HCT116 (cell line): ENCODE measurements around the gene CASP8. TPM values are rescaled to one million over a fixed set of nuclear protein-coding genes. Genes with fewer than 3 reads are reported as not detected.
A peak's percentile ranks its signal among the peaks of the same experiment; 100 is the strongest.

Source experiments
- ATAC-seq: fragments of 200-7000 bp; cut with Tn5 transposase; 2 replicates; pipeline ENCODE4 v1.9.1; 2020; ENCODE audit warnings: mild to moderate bottlenecking, moderate library complexity
- BruUV-seq: library from RNA; stranded (reverse); fragments of 400-500 nt; replicated peaks from 2 replicates; lab custom pipeline; 2021; lab: Mats Ljungman, UMichigan
- CTCF ChIA-PET: fragments of 300-600 bp; sonication (Branson Sonifier 250); formaldehyde crosslinking; loops from one replicate; lab custom pipeline; 2021; ENCODE audit warnings: antibody characterized with exemption; lab: Charles Lee
- POLR2A ChIA-PET: fragments of 300-600, 350-600 bp; sonication (Branson Sonifier 250); formaldehyde crosslinking; loops from one replicate; lab custom pipeline; 2021; ENCODE audit warnings: antibody characterized with exemption; lab: Charles Lee
- RAD21 ChIA-PET, 2 experiments: fragments of 300-600 bp; sonication (Branson Sonifier 250); formaldehyde crosslinking; loops; one replicate each; lab custom pipeline; 2023; ENCODE audit warnings: low total read pairs in 2 of 2; ENCODE audit not compliant: uncharacterized antibody in 2 of 2, unreplicated experiment in 2 of 2, low non-redundant PET in 1 of 2; lab: Charles Lee
- DNase-seq: peaks from one replicate; pipeline ENCODE4 v3.0.0-alpha.2; 2010; ENCODE audit warnings: low read depth, low spot score
- H2AFZ ChIP-seq: fragments of 200-600 bp; shearing (Covaris generic), sonication (generic); 2 replicates; pipeline ENCODE4 v1.6.1; 2017; ENCODE audit warnings: low read depth, mixed run types, mixed read lengths, antibody characterized with exemption, low read length; ENCODE audit not compliant: poor library complexity, severe bottlenecking
- H3K27ac ChIP-seq: 2 replicates; pipeline ENCODE4 v1.5.1; 2012; ENCODE audit warnings: low read depth, low read length
- H3K27me3 ChIP-seq: fragments of 200-600 bp; sonication (generic); 2 replicates; pipeline ENCODE4 v1.6.1; 2016; ENCODE audit warnings: mixed run types, low read length, mixed read lengths; ENCODE audit not compliant: insufficient read depth
- H3K36me3 ChIP-seq, 2 experiments: fragments of 200-500 bp in 1 of 2; fragments of 200-600 bp in 1 of 2; sonication (Bioruptor generic) in 1 of 2; sonication (generic) in 1 of 2; 2 replicates each; pipeline versions ENCODE4 v1.5.1 to v1.6.1; 2014 to 2016; ENCODE audit warnings: low read length in 2 of 2, inconsistent platforms in 1 of 2, mixed read lengths in 1 of 2, mixed run types in 1 of 2; ENCODE audit not compliant: insufficient read depth in 2 of 2, control insufficient read depth in 1 of 2
- H3K4me1 ChIP-seq, 2 experiments: fragments of 200-600 bp in 1 of 2; sonication (generic) in 1 of 2; 2 replicates each; pipeline versions ENCODE4 v1.5.1 to v1.6.1; 2012 to 2017; ENCODE audit warnings: low read length in 2 of 2, inconsistent platforms in 1 of 2, mild to moderate bottlenecking in 1 of 2, mixed read lengths in 1 of 2, mixed run types in 1 of 2, moderate library complexity in 1 of 2; ENCODE audit not compliant: insufficient read depth in 2 of 2, control insufficient read depth in 1 of 2
- H3K4me2 ChIP-seq: fragments of 200-600 bp; sonication (generic); 2 replicates; pipeline ENCODE4 v1.6.1; 2017; ENCODE audit warnings: mixed run types, low read length, mixed read lengths
- H3K4me3 ChIP-seq, 2 experiments: fragments of 200-600 bp in 1 of 2; sonication (generic) in 1 of 2; replicated peaks in 1 of 2; 2 replicates each; pipeline ENCODE4 v1.5.1; 2011 to 2016; ENCODE audit warnings: low read length in 2 of 2, control low read depth in 1 of 2, low read depth in 1 of 2, mild to moderate bottlenecking in 1 of 2, mixed read lengths in 1 of 2, mixed run types in 1 of 2
- H3K79me2 ChIP-seq: fragments of 200-600 bp; sonication (generic); 2 replicates; pipeline ENCODE4 v1.6.1; 2017; ENCODE audit warnings: mild to moderate bottlenecking, mixed run types, low read length, moderate library complexity, mixed read lengths; ENCODE audit not compliant: insufficient read depth
- H3K9ac ChIP-seq: fragments of 200-600 bp; sonication (generic); 2 replicates; pipeline ENCODE4 v1.6.1; 2016; ENCODE audit warnings: low read length, mixed read lengths
- H3K9me2 ChIP-seq: fragments of 200-600 bp; sonication (generic), shearing (Covaris generic); 2 replicates; pipeline ENCODE4 v1.6.1; 2017; ENCODE audit warnings: mixed run types, mild to moderate bottlenecking, moderate library complexity; ENCODE audit not compliant: insufficient read depth
- H3K9me3 ChIP-seq, 2 experiments: fragments of 200-500 bp in 1 of 2; fragments of 200-600 bp in 1 of 2; sonication (Bioruptor generic) in 1 of 2; sonication (generic) in 1 of 2; 2 replicates each; pipeline ENCODE4 v1.6.1; 2014 to 2017; ENCODE audit warnings: low read length in 2 of 2, mixed read lengths in 2 of 2, inconsistent platforms in 1 of 2, low read depth in 1 of 2, mild to moderate bottlenecking in 1 of 2, mixed run types in 1 of 2, moderate library complexity in 1 of 2; ENCODE audit not compliant: control insufficient read depth in 1 of 2, insufficient read depth in 1 of 2
- H4K20me1 ChIP-seq: fragments of 200-600 bp; sonication (generic), shearing (Covaris generic); 2 replicates; pipeline ENCODE4 v1.6.1; 2017; ENCODE audit warnings: mixed run types, mild to moderate bottlenecking, moderate library complexity; ENCODE audit not compliant: insufficient read depth
- EGR1 ChIP-seq: IDR thresholded peaks from 2 replicates; pipeline ENCODE4 v1.6.1; 2012; ENCODE audit warnings: low read depth
- ELF1 ChIP-seq: IDR thresholded peaks from 2 replicates; pipeline ENCODE4 v1.6.1; 2012; ENCODE audit warnings: low read depth, borderline replicate concordance
- EZH2 ChIP-seq: fragments of 200-600 bp; sonication (generic); IDR thresholded peaks from 2 replicates; pipeline ENCODE4 v1.6.1; 2017; ENCODE audit warnings: antibody characterized with exemption, mixed run types
- FOSL1 ChIP-seq: IDR thresholded peaks from 2 replicates; pipeline ENCODE4 v1.6.1; 2012; ENCODE audit warnings: low read depth
- JUND ChIP-seq: IDR thresholded peaks from 2 replicates; pipeline ENCODE4 v1.6.1; 2012
- POLR2A ChIP-seq: IDR thresholded peaks from 2 replicates; pipeline ENCODE4 v1.7.0; 2011; ENCODE audit warnings: borderline replicate concordance; ENCODE audit not compliant: insufficient read depth, insufficient read length; ENCODE audit errors: extremely low read depth
- POLR2AphosphoS5 ChIP-seq: IDR thresholded peaks from 2 replicates; pipeline ENCODE4 v1.6.1; 2011; ENCODE audit warnings: mild to moderate bottlenecking, low read depth, low read length, moderate library complexity
- REST ChIP-seq: IDR thresholded peaks from 2 replicates; pipeline ENCODE4 v1.6.1; 2012; ENCODE audit warnings: low read depth
- SIN3A ChIP-seq: IDR thresholded peaks from 2 replicates; pipeline ENCODE4 v1.6.1; 2012; ENCODE audit warnings: low read depth
- ZFX ChIP-seq: fragments of 450-650 bp; IDR thresholded peaks from 2 replicates; pipeline ENCODE4 v1.6.1; 2017
- intact Hi-C: fragments of 100-400 bp; cut with micrococcal nuclease; formaldehyde crosslinking; loops from 2 replicates; pipeline ENCODE4 v1.10.0; 2022
- total RNA-seq: library from RNA; stranded (reverse); gene quantifications from one replicate; pipeline ENCODE4 v1.2.1, GENCODE V29; 2021; ENCODE audit not compliant: unreplicated experiment
- TF ChIP-seq, protein P1 (sequence below): IDR thresholded peaks from 2 replicates; pipeline ENCODE4 v1.6.1; 2012
- TF ChIP-seq, protein P2 (sequence below), 3 experiments: fragments of 200-600 bp in 1 of 3; sonication (generic) in 1 of 3; IDR thresholded peaks in 2 of 3; conservative IDR thresholded peaks in 1 of 3; 2 replicates each; pipeline ENCODE4 v1.5.1; 2012 to 2017; ENCODE audit warnings: low read depth in 2 of 3, low read length in 2 of 3, antibody characterized with exemption in 1 of 3, borderline replicate concordance in 1 of 3, control low read depth in 1 of 3, mild to moderate bottlenecking in 1 of 3, mixed read lengths in 1 of 3, mixed run types in 1 of 3, moderate library complexity in 1 of 3; ENCODE audit not compliant: insufficient read depth in 1 of 3

Gene CASP8
- total RNA-seq, 1 experiment from 2014 or later, result 29.6 TPM

DNA sequence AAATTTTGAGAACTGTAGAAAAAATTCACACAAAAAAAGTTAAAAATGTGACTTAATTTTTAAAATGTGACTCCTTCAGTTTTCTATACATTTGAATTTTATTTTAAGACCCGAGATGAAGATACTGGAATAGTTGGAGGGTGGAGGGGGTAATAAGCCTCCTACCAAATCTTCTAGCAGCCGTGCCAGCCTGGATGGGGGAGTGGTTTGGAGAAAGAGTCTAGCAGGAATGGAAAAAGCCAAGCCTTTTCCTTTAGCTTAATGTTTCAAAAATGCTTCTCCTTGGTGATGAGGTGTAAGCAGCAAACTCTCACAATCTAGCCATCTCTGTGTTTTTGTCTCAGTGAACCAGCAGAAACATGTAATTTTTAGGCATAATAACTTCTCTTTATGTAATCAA lies 14.7 kb downstream of the CASP8 start:
- intact Hi-C loops, result no loop called here
- H3K4me3 ChIP-seq, result no peak overlapping the region
- H4K20me1 ChIP-seq, result no peaks in the 10 kb centered on the region
- H3K36me3 ChIP-seq, result peaks cover 21 to 22% of the 10 kb centered on the region in 2 experiments
- ChIA-PET POLR2A (no interaction called here), RAD21 (no interaction called here)
- H3K9ac ChIP-seq, result no peak overlapping the region
- H3K27ac ChIP-seq, result no peak overlapping the region
- H3K9me3 ChIP-seq, result no peaks in the 10 kb centered on the region
- no peaks in the 10 kb centered on the region for H3K4me1 ChIP-seq
- H3K9me2 ChIP-seq, result no peaks in the 10 kb centered on the region
- no peak for TF ChIP-seq SIN3A
- TF ChIP-seq EZH2, result no peak
- no peak for TF ChIP-seq JUND
- no peak for TF ChIP-seq POLR2A
- no peak for TF ChIP-seq POLR2AphosphoS5
- TF ChIP-seq, protein P1, sequence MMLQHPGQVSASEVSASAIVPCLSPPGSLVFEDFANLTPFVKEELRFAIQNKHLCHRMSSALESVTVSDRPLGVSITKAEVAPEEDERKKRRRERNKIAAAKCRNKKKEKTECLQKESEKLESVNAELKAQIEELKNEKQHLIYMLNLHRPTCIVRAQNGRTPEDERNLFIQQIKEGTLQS, result no peak
- no peak for TF ChIP-seq ELF1
- no peak for TF ChIP-seq EGR1
- TF ChIP-seq, all 23 proteins: peak for 0
- CTCF ChIA-PET, result no interaction called here
- BruUV-seq, result TSS peak; percentile 12
- Histone ChIP-seq H3K79me2 (no peaks in the 10 kb centered on the region), H2AFZ (no peak overlapping the region), H3K4me2 (no peak overlapping the region), H3K27me3 (no peaks in the 10 kb centered on the region)
- no peak for ATAC-seq
- DNase-seq, result no peak

- TF ChIP-seq ZFX (no peak), JUND (no peak), FOSL1 (no peak), POLR2A (no peak), REST (no peak)
- TF ChIP-seq, protein P2, sequence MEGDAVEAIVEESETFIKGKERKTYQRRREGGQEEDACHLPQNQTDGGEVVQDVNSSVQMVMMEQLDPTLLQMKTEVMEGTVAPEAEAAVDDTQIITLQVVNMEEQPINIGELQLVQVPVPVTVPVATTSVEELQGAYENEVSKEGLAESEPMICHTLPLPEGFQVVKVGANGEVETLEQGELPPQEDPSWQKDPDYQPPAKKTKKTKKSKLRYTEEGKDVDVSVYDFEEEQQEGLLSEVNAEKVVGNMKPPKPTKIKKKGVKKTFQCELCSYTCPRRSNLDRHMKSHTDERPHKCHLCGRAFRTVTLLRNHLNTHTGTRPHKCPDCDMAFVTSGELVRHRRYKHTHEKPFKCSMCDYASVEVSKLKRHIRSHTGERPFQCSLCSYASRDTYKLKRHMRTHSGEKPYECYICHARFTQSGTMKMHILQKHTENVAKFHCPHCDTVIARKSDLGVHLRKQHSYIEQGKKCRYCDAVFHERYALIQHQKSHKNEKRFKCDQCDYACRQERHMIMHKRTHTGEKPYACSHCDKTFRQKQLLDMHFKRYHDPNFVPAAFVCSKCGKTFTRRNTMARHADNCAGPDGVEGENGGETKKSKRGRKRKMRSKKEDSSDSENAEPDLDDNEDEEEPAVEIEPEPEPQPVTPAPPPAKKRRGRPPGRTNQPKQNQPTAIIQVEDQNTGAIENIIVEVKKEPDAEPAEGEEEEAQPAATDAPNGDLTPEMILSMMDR (IDR thresholded peaks at IDR 0.05 in 2 of 3, conservative IDR thresholded peaks at IDR 0.05 in 1 of 3; ENCODE audit: borderline replicate concordance in 1 of 3, insufficient read depth in 1 of 3, low read depth in 2 of 3, low read length in 2 of 3), result peak in 2 of 3 experiments; percentile 17 to 41; a peak in 2 of 6 replicates
- ChIA-PET POLR2A (no interaction called here), RAD21 (no interaction called here), CTCF (interaction anchor here (1.1 kb wide), 1 partner anchor 11 kb away, joined by 3 read pairs; no protein-coding TSS in a partner anchor)
- Histone ChIP-seq H3K9ac (no peak overlapping the region), H3K9me3 (no peaks in the 10 kb centered on the region), H3K27ac (no peak overlapping the region), H2AFZ (no peak overlapping the region), H3K9me2 (no peaks in the 10 kb centered on the region), H3K79me2 (no peaks in the 10 kb centered on the region), H3K4me1 (no peaks in the 10 kb centered on the region), H4K20me1 (no peaks in the 10 kb centered on the region), H3K27me3 (no peaks in the 10 kb centered on the region), H3K4me2 (no peak overlapping the region), H3K4me3 (no peak overlapping the region), H3K36me3 (peaks cover 21 to 22% of the 10 kb centered on the region in 2 experiments)
- no peak for DNase-seq
- intact Hi-C loops, result no loop called here
- peak; percentile 62 for ATAC-seq
- BruUV-seq, result no TSS peak
Observed at GRCh38 chr2:201275990-201276389, 15.7 kb downstream of the CASP8 start.
